T47D (cell line): ENCODE data around the gene TXNIP.

Experiments used
- DNase-seq, 2 experiments: peaks; one replicate each; pipeline versions ENCODE4 v3.0.0 to v3.0.0-alpha.2; 2011 to 2012; ENCODE audit warnings: low read depth in 1 of 2, low spot score in 1 of 2
- JUND ChIP-seq: IDR thresholded peaks from 2 replicates; pipeline ENCODE4 v1.6.1; 2012; ENCODE audit warnings: low read depth
- in situ Hi-C: cut with HindIII; loops from 2 replicates; pipeline ENCODE4 v1.10.0; 2016; ENCODE audit warnings: low sequenced_read_pairs, low pct_unique_long_range_greater_than_20kb

Gene TXNIP

DNA sequence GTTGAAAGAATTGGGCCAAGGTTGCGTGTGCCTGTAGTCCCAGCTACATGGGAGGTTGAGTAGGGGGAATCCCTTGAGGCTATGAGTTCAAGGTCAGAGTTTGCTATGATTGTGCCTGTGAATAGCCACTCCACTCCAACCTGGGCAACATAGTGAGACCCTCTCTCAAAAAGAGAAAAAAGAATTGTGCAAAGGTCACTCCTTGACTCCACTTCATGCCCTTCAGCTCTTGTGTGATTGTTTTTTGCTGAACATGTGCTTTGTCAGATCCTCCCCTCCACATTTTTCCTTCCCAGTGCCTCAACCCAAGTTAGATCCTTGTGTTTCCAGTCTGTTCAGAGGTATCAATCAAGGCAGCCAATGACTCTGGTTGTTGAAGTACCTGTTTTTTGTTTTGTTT, 8.5 kb downstream of the TXNIP start:
- in situ Hi-C loops: no loop called here
- DNase-seq: no peak
- TF ChIP-seq JUND: no peak

DNA sequence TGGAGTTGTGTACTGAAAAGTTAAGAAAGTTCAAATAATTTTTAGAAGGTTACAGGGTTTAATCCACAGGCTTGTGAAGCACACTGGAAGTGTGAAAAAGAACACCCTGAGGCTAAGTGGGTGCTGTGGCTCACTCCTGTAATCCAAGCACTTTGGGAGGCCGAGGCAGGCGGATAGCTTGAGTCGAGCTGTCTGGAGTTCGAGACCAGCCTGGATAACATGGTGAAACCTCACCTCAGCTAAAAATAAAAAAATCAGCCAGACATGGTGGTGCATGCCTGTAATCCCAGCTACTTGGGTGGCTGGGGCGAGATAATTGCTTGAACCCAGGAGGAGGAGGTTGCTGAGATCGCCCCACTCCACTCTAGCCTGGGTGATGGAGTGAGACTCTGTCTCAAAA, 9.8 kb downstream of the TXNIP start:
- DNase-seq: no peak
- TF ChIP-seq JUND: no peak
- in situ Hi-C loops: no loop called here

DNA sequence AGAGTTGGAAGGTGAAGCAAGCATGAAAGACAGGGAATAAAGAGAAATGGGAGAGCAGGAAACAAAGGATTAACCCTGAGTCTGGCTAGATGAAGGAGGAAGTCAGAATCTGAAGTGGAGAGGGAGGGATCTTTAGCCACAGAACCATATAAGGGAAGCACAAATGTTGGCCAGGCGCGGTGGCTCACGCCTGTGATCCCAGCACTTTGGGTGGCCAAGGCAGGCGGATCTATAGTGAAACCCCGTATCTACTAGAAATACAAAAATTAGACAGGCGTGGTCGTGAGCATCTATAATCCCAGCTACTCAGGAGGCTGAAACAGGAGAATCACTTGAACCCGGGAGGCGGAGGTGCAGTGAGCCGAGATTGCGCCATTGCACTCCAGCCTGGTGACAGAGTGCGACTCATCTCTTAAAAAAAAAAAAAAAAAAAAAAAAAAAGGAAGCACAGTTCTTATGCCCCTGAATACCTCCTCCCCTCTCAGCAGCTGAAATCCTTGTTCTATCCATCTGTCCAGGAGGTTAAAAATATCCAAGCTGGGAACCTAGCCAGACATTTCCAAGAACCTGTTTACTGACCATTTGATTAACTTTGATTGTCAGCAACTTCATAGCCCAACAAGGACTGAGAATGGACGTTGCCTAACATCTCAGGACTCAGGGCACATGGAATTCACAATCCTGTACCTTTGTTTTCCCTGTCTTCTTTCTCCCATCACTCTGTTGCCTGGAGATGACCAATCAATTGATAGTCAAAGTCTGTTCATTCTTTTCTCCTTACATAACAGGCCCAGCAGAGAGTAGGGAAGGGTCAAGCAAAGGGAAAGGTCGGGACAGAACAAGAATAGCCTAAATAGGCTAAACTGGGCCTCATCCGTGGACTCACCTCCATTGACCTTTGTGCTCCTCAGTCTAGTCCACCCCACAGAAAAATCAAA, 10.6 kb downstream of the TXNIP start:
- TF ChIP-seq JUND: no peak
- DNase-seq: peak in 1 of 2 experiments; percentile 64

GRCh38 chr1:145985129-145985501, 11.3 kb downstream of the TXNIP start:
- TF ChIP-seq JUND: no peak
- in situ Hi-C loops: no loop called here
- no peak for DNase-seq

More for the DNA sequence above, 10.6 kb downstream of the TXNIP start:
- in situ Hi-C loops: no loop called here

DNA sequence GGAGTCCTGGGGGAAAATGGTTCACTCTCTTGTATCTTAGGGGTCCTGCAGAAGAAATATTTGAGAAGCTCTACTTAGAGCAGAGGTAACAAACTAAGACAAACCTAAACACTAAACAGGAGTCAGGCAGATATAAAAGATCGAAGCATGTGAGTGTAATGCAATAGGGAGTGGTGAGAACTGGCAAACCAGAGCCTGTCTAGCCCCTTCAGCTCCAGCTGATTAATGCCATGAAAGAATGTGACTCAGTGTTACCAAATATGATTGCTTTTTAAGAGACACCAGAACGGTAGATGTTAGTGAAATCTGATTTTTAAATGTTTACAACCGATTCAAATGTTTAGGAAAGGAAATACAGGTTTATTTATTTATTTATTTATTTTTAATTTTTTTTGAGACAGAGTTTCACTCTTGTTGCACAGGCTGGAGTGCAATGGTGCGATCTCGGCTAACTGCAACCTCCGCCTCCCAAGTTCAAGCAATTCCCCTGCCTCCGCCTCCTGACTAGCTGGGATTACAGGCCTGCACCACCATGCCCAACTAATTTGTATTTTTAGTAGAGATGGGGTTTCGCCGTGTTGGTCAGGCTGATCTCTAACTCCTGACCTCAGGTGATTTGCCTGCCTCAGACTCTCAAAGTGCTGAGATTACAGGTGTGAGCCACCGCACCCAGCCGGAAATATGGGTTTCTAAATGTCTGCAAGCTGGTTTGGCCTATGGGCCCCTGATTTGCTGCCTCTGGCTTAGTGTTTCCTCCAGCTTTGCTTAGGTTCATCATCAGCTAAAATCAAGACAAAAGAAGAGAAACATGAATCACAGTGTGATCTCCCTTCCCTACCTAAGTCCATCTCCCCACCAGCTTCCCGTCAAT, 12.2 kb downstream of the TXNIP start:
- in situ Hi-C loops: no loop called here
- DNase-seq: no peak
- TF ChIP-seq JUND: no peak

DNA sequence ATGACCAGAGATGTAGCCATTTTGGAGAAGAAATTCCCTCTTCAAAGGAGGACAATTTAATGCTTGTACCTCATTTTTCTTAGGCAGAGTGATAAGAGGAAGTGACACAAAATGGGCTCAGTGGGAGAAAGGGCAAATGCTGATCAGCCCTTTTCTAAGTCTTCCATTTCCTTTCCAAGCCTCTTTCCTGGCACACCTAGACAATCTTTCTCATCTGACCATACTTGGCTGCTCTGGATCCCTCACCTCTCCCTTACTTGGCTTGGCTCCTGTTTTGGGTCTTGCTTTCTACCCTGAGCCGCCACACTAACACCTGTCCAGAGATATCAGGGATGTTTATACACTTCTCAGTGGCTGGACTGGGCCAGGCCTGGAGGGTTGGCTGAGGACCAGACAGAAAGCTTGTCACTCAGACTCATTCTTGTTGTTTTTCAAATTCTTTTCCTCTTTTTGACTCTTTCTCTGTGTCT, 13.1 kb downstream of the TXNIP start:
- in situ Hi-C loops: no loop called here
- TF ChIP-seq JUND: no peak
- DNase-seq: no peak

GRCh38 chr1:145982010-145982723, 14.2 kb downstream of the TXNIP start:
- no peak for DNase-seq

DNA sequence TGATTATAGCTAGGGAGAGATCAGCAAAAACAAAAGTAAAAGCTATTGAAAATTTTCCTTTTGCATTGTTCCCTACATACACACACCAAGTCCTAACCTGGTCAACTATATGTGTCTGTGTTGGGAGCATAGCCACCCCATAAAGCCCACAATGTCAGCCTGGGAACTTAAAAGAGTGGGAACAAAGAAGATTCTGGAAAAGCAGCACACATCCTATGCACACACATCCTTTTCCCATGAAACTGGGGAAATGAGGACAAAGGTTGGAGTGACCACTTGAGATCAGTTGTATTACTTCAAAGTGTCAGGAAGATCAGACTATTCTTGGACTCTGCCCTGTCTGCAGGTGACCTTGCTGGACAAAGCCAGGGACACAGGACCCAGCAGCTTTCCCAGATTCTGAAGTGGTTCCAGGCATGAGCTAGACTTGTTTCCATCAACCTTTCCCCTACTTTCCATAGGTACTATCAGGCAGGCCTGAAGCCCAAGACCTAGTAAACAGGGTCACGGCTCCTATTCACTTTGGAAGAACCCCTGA, 15.9 kb downstream of the TXNIP start:
- no peak for DNase-seq
- TF ChIP-seq JUND: no peak
- in situ Hi-C loops: no loop called here

More at GRCh38 chr1:145982010-145982723, 14.2 kb downstream of the TXNIP start:
- in situ Hi-C loops: no loop called here
- no peak for TF ChIP-seq JUND

GRCh38 chr1:145979746-145980456, 16.5 kb downstream of the TXNIP start:
- in situ Hi-C loops: no loop called here
- TF ChIP-seq JUND: no peak

GRCh38 chr1:145978854-145979745, 17.3 kb downstream of the TXNIP start:
- peak in 1 of 2 experiments; percentile 98 for DNase-seq
- in situ Hi-C loops: no loop called here
- TF ChIP-seq JUND: no peak

More at GRCh38 chr1:145979746-145980456, 16.5 kb downstream of the TXNIP start:
- DNase-seq: no peak

DNA sequence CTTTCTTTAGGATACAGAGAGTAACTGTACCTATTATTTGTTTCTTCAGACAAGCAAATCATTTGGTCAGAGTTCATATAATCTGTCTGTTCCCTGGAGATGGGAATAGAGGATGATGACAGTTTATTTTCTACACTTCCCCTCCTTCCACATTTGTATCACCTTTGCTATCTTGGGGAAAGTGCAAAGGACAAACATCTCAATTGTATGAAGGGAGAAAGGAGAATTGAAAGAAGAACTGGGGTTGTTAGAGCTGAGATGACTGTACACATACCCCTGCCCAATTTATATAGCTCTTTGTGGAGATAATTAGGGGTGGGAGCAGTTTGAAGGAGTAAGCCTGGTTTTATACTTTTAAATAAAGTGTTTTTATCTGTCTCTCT, 17.9 kb downstream of the TXNIP start:
- in situ Hi-C loops: no loop called here
- TF ChIP-seq JUND: no peak
- no peak for DNase-seq
